GM13977 (cell line): ENCODE data around the gene LRRC18.

Experiments
- DNase-seq: peaks from one replicate; pipeline ENCODE4 v3.0.0; 2012; ENCODE audit warnings: low spot score
- CTCF ChIP-seq: IDR thresholded peaks from 2 replicates; pipeline ENCODE4 v1.5.1; 2012; ENCODE audit warnings: mild to moderate bottlenecking, control low read depth; ENCODE audit not compliant: insufficient read depth; ENCODE audit errors: extremely low read depth, missing control alignments
- in situ Hi-C: fragments of 300-500 bp; cut with MboI; formaldehyde crosslinking; loops from one replicate; pipeline ENCODE4 v1.12.0; 2022; ENCODE audit warnings: low sequenced_read_pairs, low pct_unique_long_range_greater_than_20kb, mixed read lengths, inconsistent platforms; ENCODE audit not compliant: unreplicated experiment

LRRC18 gene

DNA sequence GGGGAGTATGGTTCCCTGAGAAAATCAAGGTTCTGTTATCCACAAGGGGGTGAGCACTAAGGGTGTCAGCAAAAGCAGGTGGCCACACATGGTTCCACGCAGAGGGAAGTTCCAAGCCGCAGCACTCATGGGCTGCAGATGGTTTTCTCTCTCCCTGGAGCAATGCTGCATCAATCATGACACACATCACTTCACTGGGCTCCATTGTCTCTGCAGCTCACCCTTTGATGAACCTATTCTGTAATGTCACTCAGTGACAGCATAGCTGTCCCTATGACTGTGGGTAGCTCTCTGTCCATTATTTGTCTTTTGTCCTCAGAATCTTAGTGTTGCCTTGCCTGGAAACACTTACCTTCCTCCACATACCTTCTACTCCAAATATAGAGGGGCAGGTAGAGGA lies 34.8 kb downstream of the LRRC18 start:
- no peak for DNase-seq
- TF ChIP-seq CTCF = no peak
- in situ Hi-C loops = no loop called here

DNA sequence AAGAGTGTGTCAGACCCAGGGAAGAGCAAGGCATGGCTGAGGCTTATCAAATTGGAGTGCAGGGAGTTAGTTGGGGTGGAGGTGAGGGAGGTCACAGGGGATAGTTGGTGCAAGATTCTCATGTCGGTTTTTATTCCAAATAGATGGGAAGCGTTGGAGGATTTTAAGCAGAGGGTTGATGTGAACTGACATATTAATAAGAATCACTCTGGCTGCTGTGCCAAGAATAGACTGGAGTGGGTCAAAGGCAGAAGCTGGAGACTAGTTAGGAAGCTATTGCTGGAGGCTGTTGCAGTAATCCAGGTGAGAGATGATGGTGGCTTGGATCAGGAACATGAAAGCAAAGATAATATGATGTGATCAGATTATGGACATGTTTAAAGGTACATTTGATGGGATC lies 36.5 kb downstream of the LRRC18 start:
- TF ChIP-seq CTCF = no peak

GRCh38 chr10:48902096-48902495 lies 37.5 kb downstream of the LRRC18 start:
- DNase-seq = no peak
- no peak for TF ChIP-seq CTCF
- in situ Hi-C loops = no loop called here

More for the DNA sequence above, 36.5 kb downstream of the LRRC18 start:
- DNase-seq = no peak
- in situ Hi-C loops = no loop called here

GRCh38 chr10:48901319-48901718 lies 38.3 kb downstream of the LRRC18 start:
- in situ Hi-C loops = no loop called here
- no peak for DNase-seq
- no peak for TF ChIP-seq CTCF

GRCh38 chr10:48900371-48900801 lies 39.3 kb downstream of the LRRC18 start:
- no peak for TF ChIP-seq CTCF
- in situ Hi-C loops = no loop called here
- DNase-seq = no peak

GRCh38 chr10:48899781-48900180 lies 39.9 kb downstream of the LRRC18 start:
- no peak for TF ChIP-seq CTCF
- in situ Hi-C loops = no loop called here
- DNase-seq = no peak

- TF ChIP-seq CTCF = no peak
- no peak for DNase-seq
- in situ Hi-C loops = no loop called here
These were observed 41.2 kb downstream of the LRRC18 start for GRCh38 chr10:48898426-48898825.
